DOHH2 (cell line): ENCODE data around the gene CBX3.

Experiments used
- H3F3A ChIP-seq: fragments of 200-600 bp; sonication (generic), shearing (Covaris generic); 2 replicates; pipeline ENCODE4 v1.6.0; 2016; ENCODE audit warnings: antibody characterized with exemption, mild to moderate bottlenecking; ENCODE audit not compliant: control insufficient read depth, insufficient read depth
- H3K27ac ChIP-seq: fragments of 200-600 bp; sonication (generic); 2 replicates; pipeline ENCODE4 v1.5.1; 2014; ENCODE audit warnings: low read depth, mild to moderate bottlenecking, low read length, moderate library complexity
- H3K27me3 ChIP-seq: fragments of 200-600 bp; sonication (generic); 2 replicates; pipeline ENCODE4 v1.6.1; 2014; ENCODE audit warnings: mild to moderate bottlenecking, low read length, mixed read lengths; ENCODE audit not compliant: control insufficient read depth
- H3K36me3 ChIP-seq: fragments of 200-600 bp; sonication (generic); 2 replicates; pipeline ENCODE4 v1.6.1; 2014; ENCODE audit warnings: mild to moderate bottlenecking, low read length, moderate library complexity, mixed read lengths; ENCODE audit not compliant: control insufficient read depth
- H3K4me1 ChIP-seq: fragments of 200-600 bp; sonication (generic); 2 replicates; pipeline ENCODE4 v1.6.1; 2014; ENCODE audit warnings: mild to moderate bottlenecking, low read length, mixed read lengths; ENCODE audit not compliant: control insufficient read depth
- H3K4me2 ChIP-seq: fragments of 200-600 bp; sonication (generic); 2 replicates; pipeline ENCODE4 v1.6.0; 2014; ENCODE audit warnings: mild to moderate bottlenecking, low read length, moderate library complexity
- H3K4me3 ChIP-seq: fragments of 200-600 bp; sonication (generic); 2 replicates; pipeline ENCODE4 v1.5.1; 2014; ENCODE audit warnings: mild to moderate bottlenecking, low read length, mixed read lengths
- H3K79me2 ChIP-seq: fragments of 200-600 bp; sonication (generic); 2 replicates; pipeline ENCODE4 v1.6.1; 2014; ENCODE audit warnings: mild to moderate bottlenecking, low read length, mixed read lengths; ENCODE audit not compliant: control insufficient read depth
- H3K9me2 ChIP-seq: fragments of 200-600 bp; sonication (generic); replicated peaks from 2 replicates; pipeline ENCODE4 v1.6.1; 2014; ENCODE audit warnings: mild to moderate bottlenecking, low read length, mixed read lengths; ENCODE audit not compliant: control insufficient read depth
- H3K9me3 ChIP-seq: fragments of 200-600 bp; sonication (generic); 2 replicates; pipeline ENCODE4 v1.6.1; 2014; ENCODE audit warnings: antibody characterized with exemption, low read length, mixed read lengths; ENCODE audit not compliant: control insufficient read depth, insufficient read depth
- H4K20me1 ChIP-seq: fragments of 200-600 bp; sonication (generic); 2 replicates; pipeline ENCODE4 v1.6.0; 2014; ENCODE audit warnings: low read depth, mild to moderate bottlenecking, antibody characterized with exemption, low read length, moderate library complexity; ENCODE audit not compliant: control insufficient read depth, insufficient read depth
- EZH2phosphoT487 ChIP-seq: fragments of 200-600 bp; sonication (generic); IDR thresholded peaks from 2 replicates; pipeline ENCODE4 v1.6.1; 2017; ENCODE audit warnings: borderline replicate concordance, mild to moderate bottlenecking, antibody characterized with exemption, low read length, moderate library complexity, mixed read lengths
- TF ChIP-seq, protein P1 (sequence below): fragments of 200-600 bp; sonication (generic); IDR thresholded peaks from one replicate; pipeline ENCODE4 v1.5.1; 2014; ENCODE audit warnings: antibody characterized with exemption, mild to moderate bottlenecking, low read depth, low read length; ENCODE audit not compliant: poor library complexity, severe bottlenecking

Gene CBX3

DNA sequence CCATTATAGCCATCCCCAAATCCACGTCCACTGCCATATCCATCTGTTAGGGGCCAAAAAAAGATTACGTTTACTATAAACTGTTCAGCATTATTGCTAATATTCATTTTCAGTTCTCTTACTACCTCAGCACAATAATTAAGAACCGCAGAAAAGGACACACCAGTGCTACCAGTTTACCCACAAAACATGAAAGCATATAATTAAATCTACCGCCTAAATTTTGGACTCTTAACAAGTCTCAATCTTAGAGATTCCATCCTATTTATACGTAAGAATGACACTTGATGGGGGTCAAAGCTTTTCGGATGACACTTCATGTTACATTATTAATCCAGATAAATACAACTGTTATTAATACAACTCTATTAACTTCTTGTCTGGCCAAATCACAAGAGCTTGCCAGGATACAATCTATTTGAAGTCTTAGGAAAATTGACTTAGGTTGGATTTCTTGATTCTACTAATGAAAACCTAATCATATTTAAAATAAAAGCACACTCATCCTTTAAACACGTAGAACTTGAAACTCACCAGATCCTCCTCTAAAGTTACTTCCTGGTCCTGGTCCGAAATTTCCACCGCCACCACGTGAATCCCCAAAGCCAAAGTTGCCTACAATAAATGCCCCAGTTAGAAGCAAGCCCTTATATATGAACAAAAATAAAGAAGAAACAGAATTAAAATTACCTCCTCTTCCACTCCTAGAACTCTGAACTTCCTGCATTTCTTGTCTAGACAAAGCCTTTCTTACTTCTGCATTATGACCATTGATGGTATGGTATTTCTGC lies 5.5 kb upstream of the CBX3 start:
- Histone ChIP-seq H3K4me3 (peak overlapping the region; percentile 93), H3K9me3 (no peaks in the 10 kb centered on the region), H3K36me3 (peaks cover 95% of the 10 kb centered on the region), H3K79me2 (peaks cover 91% of the 10 kb centered on the region), H3K4me1 (peaks cover 46% of the 10 kb centered on the region), H3K9me2 (no peaks in the 10 kb centered on the region), H3F3A (peaks cover 89% of the 10 kb centered on the region), H4K20me1 (peaks cover 77% of the 10 kb centered on the region), H3K27ac (no peak overlapping the region), H3K27me3 (no peaks in the 10 kb centered on the region), H3K4me2 (peak overlapping the region; percentile 59)
- no peak for TF ChIP-seq EZH2phosphoT487
- TF ChIP-seq, protein P1, sequence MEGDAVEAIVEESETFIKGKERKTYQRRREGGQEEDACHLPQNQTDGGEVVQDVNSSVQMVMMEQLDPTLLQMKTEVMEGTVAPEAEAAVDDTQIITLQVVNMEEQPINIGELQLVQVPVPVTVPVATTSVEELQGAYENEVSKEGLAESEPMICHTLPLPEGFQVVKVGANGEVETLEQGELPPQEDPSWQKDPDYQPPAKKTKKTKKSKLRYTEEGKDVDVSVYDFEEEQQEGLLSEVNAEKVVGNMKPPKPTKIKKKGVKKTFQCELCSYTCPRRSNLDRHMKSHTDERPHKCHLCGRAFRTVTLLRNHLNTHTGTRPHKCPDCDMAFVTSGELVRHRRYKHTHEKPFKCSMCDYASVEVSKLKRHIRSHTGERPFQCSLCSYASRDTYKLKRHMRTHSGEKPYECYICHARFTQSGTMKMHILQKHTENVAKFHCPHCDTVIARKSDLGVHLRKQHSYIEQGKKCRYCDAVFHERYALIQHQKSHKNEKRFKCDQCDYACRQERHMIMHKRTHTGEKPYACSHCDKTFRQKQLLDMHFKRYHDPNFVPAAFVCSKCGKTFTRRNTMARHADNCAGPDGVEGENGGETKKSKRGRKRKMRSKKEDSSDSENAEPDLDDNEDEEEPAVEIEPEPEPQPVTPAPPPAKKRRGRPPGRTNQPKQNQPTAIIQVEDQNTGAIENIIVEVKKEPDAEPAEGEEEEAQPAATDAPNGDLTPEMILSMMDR = no peak

DNA sequence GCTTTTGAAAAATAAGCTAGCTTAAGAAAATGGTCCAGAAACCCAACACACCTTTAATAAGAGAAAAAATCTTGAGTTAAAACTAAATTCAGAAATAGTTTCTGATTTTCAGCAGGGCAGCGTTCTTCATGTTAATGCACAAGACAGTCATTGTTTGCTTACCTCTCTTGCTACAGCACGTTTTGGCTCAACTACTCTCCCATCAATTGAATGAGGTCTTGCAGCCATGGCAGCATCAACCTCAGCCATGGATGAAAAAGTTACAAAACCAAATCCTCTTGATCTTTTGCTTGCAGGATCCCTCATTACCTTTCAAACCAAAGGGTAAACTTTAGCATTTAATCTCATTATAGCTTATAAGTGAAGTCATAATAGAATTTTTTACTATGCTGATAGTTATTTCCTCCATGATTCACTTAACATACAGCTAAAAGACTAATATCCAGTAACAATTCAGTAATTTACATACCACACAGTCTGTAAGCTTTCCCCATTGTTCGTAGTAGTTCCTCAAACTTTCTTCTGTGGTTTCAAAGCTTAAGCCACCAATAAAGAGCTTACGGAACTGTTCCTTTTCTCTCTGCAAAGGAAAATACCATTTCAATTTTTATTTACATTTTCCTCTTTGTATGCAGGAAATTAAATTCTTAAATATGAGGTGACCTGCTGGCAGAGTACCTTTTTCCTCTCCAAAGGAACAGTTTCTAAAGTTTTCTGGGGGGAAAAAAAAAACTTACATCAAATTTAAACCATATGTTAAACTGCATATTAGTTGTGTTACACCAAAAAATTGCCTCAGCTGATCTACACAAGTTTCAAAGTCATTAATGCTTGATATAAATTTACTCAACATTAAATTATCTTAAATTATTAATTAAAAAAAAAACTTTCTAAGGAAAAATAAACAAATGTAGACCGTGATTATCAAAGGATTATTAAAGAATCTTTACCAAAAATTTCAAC lies 4.1 kb upstream of the CBX3 start:
- TF ChIP-seq EZH2phosphoT487 = no peak
- TF ChIP-seq, protein P1 = no peak
- Histone ChIP-seq H3F3A (peaks cover 76% of the 10 kb centered on the region), H3K27me3 (no peaks in the 10 kb centered on the region), H4K20me1 (peaks cover 70% of the 10 kb centered on the region), H3K79me2 (peaks cover 90% of the 10 kb centered on the region), H3K9me3 (no peaks in the 10 kb centered on the region), H3K36me3 (peaks cover 90% of the 10 kb centered on the region), H3K27ac (peak overlapping the region; percentile 32), H3K4me1 (peaks cover 43% of the 10 kb centered on the region), H3K4me2 (peak overlapping the region; percentile 59), H3K4me3 (peak overlapping the region; percentile 93), H3K9me2 (no peaks in the 10 kb centered on the region)

DNA sequence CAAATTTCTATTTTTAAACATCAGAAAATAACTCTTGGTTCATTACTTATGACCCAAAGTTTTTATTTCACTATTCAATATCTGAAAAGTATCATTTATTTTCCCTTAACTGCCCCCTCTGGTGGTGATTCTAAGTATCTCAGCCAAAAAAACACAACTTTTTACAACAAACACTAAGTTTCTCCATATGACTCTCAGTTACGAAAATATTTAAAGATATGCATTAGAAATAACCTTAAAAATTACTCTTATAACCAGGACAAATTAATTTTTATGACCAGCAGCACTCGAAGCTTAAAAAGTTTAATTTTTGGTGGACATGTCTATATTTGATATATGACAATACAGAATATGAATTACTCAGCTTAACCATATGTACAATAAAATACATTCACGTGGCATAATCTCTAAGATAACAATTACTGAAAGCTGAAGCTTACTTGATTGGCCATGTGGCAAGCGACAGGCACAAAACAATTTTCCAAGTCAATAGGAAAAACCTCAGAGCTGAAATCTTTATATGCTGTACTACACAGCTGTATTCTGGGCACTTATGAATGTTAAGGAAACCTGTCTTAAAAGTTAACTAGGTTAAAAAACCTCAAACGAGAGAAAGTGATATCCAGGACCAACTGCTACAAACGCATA lies 3.3 kb upstream of the CBX3 start:
- peaks cover 36% of the 10 kb centered on the region for H3K4me1 ChIP-seq
- peaks cover 67% of the 10 kb centered on the region for H4K20me1 ChIP-seq
- peak overlapping the region; percentile 59 for H3K4me2 ChIP-seq
- H3K27ac ChIP-seq = peak overlapping the region; percentile 96
- H3K27me3 ChIP-seq = no peaks in the 10 kb centered on the region
- peaks cover 70% of the 10 kb centered on the region for H3F3A ChIP-seq
- peaks cover 90% of the 10 kb centered on the region for H3K79me2 ChIP-seq
- TF ChIP-seq, protein P1 = peak; percentile 89
- no peak for TF ChIP-seq EZH2phosphoT487
- H3K9me3 ChIP-seq = no peaks in the 10 kb centered on the region
- H3K4me3 ChIP-seq = peak overlapping the region; percentile 93
- peaks cover 90% of the 10 kb centered on the region for H3K36me3 ChIP-seq
- no peaks in the 10 kb centered on the region for H3K9me2 ChIP-seq
